CD4-positive, alpha-beta T cell treated with Interleukin-2 at 100 ng/mL for 4 hours (primary cell): ENCODE data around the gene PPP1R9B.

Experiments used
- DNase-seq: peaks from one replicate; pipeline ENCODE4 v3.0.0-alpha.2; 2020; ENCODE audit warnings: low spot score

The PPP1R9B gene

DNA sequence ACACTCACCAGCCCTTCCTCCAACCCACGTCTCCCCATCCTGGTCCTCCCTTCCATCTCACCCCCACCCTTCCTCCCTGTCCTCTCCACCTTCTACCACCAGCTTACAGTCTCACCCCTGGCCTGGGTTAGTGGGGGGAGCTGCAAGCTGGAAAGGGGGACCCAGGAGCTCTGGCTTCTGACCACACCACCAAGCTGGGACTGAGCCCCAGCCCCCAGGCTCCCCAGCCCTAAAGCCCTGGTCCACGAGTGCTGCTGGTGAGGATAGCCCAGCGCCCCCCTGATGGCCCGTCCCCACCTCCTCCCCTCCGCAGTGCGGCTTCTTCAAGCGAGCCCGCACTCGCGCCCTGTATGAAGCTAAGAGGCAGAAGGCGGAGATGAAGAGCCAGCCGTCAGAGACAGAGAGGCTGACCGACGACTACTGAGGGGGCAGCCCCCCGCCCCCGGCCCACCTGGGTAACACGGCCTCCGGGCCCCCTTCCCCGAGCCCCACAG lies 62.5 kb downstream of the PPP1R9B start:
- DNase-seq: no peak

DNA sequence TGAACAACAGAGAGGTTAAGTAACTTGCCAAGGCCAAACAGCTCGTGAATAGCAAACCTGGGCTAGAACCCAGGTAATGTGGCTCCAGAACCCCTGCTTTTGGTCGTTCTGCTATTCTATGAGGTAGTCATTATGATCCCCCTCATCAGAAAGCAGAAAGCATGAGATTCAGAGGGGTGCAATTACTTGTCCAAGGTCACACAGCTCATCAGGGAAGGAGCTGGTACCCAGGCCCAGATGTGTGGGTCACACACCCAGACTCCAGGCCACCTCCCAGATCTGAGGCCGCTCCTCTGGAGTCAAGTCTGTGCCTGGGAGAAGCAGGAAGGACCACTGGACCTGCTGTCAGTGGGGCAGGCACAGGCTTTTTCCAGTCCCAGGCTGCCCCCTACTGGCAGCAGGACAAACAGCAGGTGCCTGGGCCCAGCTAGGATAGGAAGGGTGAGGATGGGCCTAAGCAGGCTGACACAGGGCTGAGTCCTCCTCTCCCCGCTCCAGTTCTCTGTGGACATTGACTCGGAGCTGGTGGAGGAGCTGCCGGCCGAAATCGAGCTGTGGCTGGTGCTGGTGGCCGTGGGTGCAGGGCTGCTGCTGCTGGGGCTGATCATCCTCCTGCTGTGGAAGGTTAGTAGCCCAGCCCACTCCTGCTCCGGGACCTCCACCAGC lies 63.1 kb downstream of the PPP1R9B start:
- DNase-seq: peak; percentile 79
